GM23338 (cell line): ENCODE data around the gene UNC5B. TPM values are rescaled to one million over a fixed set of nuclear protein-coding genes. Genes with fewer than 3 reads are reported as not detected.

Source experiments
- ATAC-seq: fragments of 200-7000 bp; cut with Tn5 transposase; 3 replicates; pipeline ENCODE4 v1.9.1; 2020
- DNase-seq: peaks from one replicate; pipeline ENCODE4 v3.0.0-alpha.2; 2015; ENCODE audit warnings: low spot score
- H2AFZ ChIP-seq: fragments of 200-600 bp; sonication (generic); 2 replicates; pipeline ENCODE4 v1.8.0; 2016; ENCODE audit warnings: antibody characterized with exemption, mild to moderate bottlenecking, moderate library complexity
- H3F3A ChIP-seq: fragments of 200-600 bp; sonication (generic); replicated peaks from 2 replicates; pipeline ENCODE4 v1.8.0; 2017; ENCODE audit warnings: antibody characterized with exemption, mixed run types, low read depth
- H3K27ac ChIP-seq: fragments of 200-600 bp; sonication (generic); 2 replicates; pipeline ENCODE4 v1.6.1; 2016; ENCODE audit warnings: low read depth
- H3K27me3 ChIP-seq: fragments of 200-600 bp; sonication (generic); 2 replicates; pipeline ENCODE4 v1.8.0; 2016; ENCODE audit warnings: mild to moderate bottlenecking, mixed run types, moderate library complexity; ENCODE audit not compliant: insufficient read depth
- H3K36me3 ChIP-seq: fragments of 200-600 bp; sonication (generic); 2 replicates; pipeline ENCODE4 v1.8.0; 2016; ENCODE audit warnings: mild to moderate bottlenecking; ENCODE audit not compliant: insufficient read depth
- H3K4me1 ChIP-seq: fragments of 200-600 bp; sonication (generic); 2 replicates; pipeline ENCODE4 v1.8.0; 2016; ENCODE audit warnings: mild to moderate bottlenecking, moderate library complexity; ENCODE audit not compliant: insufficient read depth
- H3K4me2 ChIP-seq: fragments of 200-600 bp; sonication (generic); 2 replicates; pipeline ENCODE4 v1.7.1; 2017; ENCODE audit warnings: mixed run types
- H3K4me3 ChIP-seq: fragments of 200-600 bp; sonication (generic); 2 replicates; pipeline ENCODE4 v1.6.1; 2016; ENCODE audit warnings: mixed run types
- H3K79me2 ChIP-seq: fragments of 200-600 bp; sonication (generic); replicated peaks from 2 replicates; pipeline ENCODE4 v1.8.0; 2017; ENCODE audit warnings: mild to moderate bottlenecking; ENCODE audit not compliant: insufficient read depth
- H3K9me2 ChIP-seq: fragments of 200-600 bp; sonication (generic); 2 replicates; pipeline ENCODE4 v1.8.0; 2017; ENCODE audit not compliant: insufficient read depth
- H4K20me1 ChIP-seq: fragments of 200-600 bp; sonication (generic); replicated peaks from 2 replicates; pipeline ENCODE4 v1.8.0; 2017; ENCODE audit warnings: mild to moderate bottlenecking; ENCODE audit not compliant: insufficient read depth
- H3K27ac Mint-ChIP-seq: 2 replicates; pipeline ENCODE4 v1.8.0; 2020; ENCODE audit warnings: inconsistent platforms, mild to moderate bottlenecking, moderate library complexity, mixed read lengths
- H3K27me3 Mint-ChIP-seq: 3 replicates; pipeline ENCODE4 v1.8.0; 2022; ENCODE audit warnings: low read depth, mild to moderate bottlenecking, moderate library complexity, mixed read lengths, inconsistent platforms; ENCODE audit not compliant: insufficient read depth, poor library complexity
- H3K36me3 Mint-ChIP-seq: 3 replicates; pipeline ENCODE4 v1.8.0; 2021; ENCODE audit warnings: low read depth, mild to moderate bottlenecking, inconsistent platforms, moderate library complexity, mixed read lengths
- H3K4me1 Mint-ChIP-seq: 3 replicates; pipeline ENCODE4 v1.8.0; 2020; ENCODE audit warnings: mild to moderate bottlenecking, inconsistent platforms, mixed read lengths
- H3K4me3 Mint-ChIP-seq: 3 replicates; pipeline ENCODE4 v1.8.0; 2021; ENCODE audit warnings: moderate library complexity, mild to moderate bottlenecking, inconsistent platforms, mixed read lengths
- H3K9me3 Mint-ChIP-seq: 3 replicates; pipeline ENCODE4 v1.8.0; 2020; ENCODE audit warnings: moderate library complexity, mild to moderate bottlenecking, inconsistent platforms, mixed read lengths
- CREB1 ChIP-seq: fragments of 250-450 bp; sonication (Bioruptor Pico); IDR thresholded peaks from 2 replicates; pipeline ENCODE4 v1.5.0; 2020; ENCODE audit warnings: low read depth, mild to moderate bottlenecking, moderate library complexity
- EZH2 ChIP-seq: fragments of 200-600 bp; sonication (generic); IDR thresholded peaks from one replicate; pipeline ENCODE4 v1.8.0; 2017; ENCODE audit warnings: antibody characterized with exemption, mild to moderate bottlenecking, low read depth; ENCODE audit not compliant: unreplicated experiment
- EZH2phosphoT487 ChIP-seq: fragments of 200-600 bp; sonication (generic); IDR thresholded peaks from one replicate; pipeline ENCODE4 v1.8.1; 2018; ENCODE audit warnings: antibody characterized with exemption; ENCODE audit not compliant: unreplicated experiment
- NANOG ChIP-seq: IDR thresholded peaks from 2 replicates; pipeline ENCODE4 v1.6.1; 2016; ENCODE audit warnings: antibody characterized with exemption, borderline replicate concordance
- POLR2AphosphoS5 ChIP-seq: IDR thresholded peaks from 2 replicates; pipeline ENCODE4 v1.6.1; 2016; ENCODE audit warnings: antibody characterized with exemption, low read depth
- STAT1 ChIP-seq: IDR thresholded peaks from one replicate; pipeline ENCODE4 v1.6.1; 2016; ENCODE audit warnings: antibody characterized with exemption; ENCODE audit not compliant: unreplicated experiment
- ZNF114 ChIP-seq: fragments of 250-450 bp; sonication (Bioruptor Pico); IDR thresholded peaks from 2 replicates; pipeline ENCODE4 v1.5.0; 2020; ENCODE audit warnings: mild to moderate bottlenecking, moderate library complexity
- ZNF331 ChIP-seq: fragments of 250-450 bp; sonication (Bioruptor Pico); IDR thresholded peaks from 2 replicates; pipeline ENCODE4 v1.5.0; 2020; ENCODE audit warnings: low read depth, mild to moderate bottlenecking, moderate library complexity
- polyA plus RNA-seq: library from polyadenylated mRNA; unstranded; fragments of >200 nt; fragmentation: Nextera tagmentation; extraction: Ambion mirVana; gene quantifications from 2 replicates; pipeline ENCODE4 v1.2.1, GENCODE V29; 2016
- total RNA-seq: library from RNA; depleted of rRNA; stranded (reverse); fragments of >200 nt; shearing (Covaris generic); gene quantifications from 2 replicates; pipeline ENCODE4 v1.2.3, GENCODE V29; 2014
- TF ChIP-seq, protein P1 (sequence below): IDR thresholded peaks from one replicate; pipeline ENCODE4 v1.6.1; 2018; ENCODE audit warnings: antibody characterized with exemption; ENCODE audit not compliant: unreplicated experiment
- TF ChIP-seq, protein P2 (sequence below): IDR thresholded peaks from 2 replicates; pipeline ENCODE4 v1.6.1; 2016; ENCODE audit warnings: antibody characterized with exemption
- TF ChIP-seq, protein P3 (sequence below): fragments of 250-450 bp; sonication (Bioruptor Pico); IDR thresholded peaks from 2 replicates; pipeline ENCODE4 v1.5.0; 2020; ENCODE audit warnings: mild to moderate bottlenecking, moderate library complexity

The UNC5B gene
- total and polyA plus RNA-seq, 2 experiments from 2014 or later = 8.0 to 31.2 TPM

DNA sequence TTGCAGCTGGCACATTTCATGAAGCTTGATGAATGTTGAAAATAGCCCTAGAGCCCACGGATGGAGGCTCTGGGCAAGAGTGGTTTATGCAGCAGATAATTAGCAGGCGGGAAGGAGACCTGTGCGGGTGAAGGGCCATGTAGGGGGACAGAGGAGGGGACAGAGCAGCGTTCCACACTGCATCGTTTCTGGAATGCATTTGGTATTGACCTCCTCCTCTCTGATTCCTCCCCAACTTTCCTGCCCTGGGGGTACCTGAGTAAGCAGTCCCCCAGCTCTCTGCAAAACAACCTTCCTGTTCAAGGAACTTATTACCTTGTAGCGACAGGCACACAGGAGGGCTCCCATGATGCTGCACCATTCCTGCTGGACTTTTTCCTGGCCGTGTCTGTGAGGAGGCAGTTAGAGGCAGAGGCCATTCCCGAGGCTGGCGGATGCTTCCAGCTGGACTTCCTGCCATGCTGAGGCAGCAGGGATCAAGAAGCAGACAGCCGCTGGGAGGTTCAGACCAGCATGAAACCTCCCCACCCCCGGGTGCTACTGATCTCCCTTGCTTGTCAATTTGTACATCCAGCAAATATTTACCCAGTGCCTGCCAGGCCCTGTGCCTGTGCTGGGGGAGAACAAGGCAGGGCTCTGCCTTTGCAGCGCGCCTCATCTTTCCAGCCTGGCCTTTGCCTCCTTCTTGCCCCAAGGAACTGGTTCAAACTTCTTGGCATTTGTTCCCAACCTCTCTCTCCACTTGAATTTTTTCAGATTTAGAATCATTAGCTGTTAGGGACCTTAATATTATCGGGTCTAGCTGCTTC, 135.4 kb downstream of the UNC5B start (continued):
- TF ChIP-seq, protein P1, sequence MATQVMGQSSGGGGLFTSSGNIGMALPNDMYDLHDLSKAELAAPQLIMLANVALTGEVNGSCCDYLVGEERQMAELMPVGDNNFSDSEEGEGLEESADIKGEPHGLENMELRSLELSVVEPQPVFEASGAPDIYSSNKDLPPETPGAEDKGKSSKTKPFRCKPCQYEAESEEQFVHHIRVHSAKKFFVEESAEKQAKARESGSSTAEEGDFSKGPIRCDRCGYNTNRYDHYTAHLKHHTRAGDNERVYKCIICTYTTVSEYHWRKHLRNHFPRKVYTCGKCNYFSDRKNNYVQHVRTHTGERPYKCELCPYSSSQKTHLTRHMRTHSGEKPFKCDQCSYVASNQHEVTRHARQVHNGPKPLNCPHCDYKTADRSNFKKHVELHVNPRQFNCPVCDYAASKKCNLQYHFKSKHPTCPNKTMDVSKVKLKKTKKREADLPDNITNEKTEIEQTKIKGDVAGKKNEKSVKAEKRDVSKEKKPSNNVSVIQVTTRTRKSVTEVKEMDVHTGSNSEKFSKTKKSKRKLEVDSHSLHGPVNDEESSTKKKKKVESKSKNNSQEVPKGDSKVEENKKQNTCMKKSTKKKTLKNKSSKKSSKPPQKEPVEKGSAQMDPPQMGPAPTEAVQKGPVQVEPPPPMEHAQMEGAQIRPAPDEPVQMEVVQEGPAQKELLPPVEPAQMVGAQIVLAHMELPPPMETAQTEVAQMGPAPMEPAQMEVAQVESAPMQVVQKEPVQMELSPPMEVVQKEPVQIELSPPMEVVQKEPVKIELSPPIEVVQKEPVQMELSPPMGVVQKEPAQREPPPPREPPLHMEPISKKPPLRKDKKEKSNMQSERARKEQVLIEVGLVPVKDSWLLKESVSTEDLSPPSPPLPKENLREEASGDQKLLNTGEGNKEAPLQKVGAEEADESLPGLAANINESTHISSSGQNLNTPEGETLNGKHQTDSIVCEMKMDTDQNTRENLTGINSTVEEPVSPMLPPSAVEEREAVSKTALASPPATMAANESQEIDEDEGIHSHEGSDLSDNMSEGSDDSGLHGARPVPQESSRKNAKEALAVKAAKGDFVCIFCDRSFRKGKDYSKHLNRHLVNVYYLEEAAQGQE = no peak
- no peak for TF ChIP-seq POLR2AphosphoS5
- no peak for TF ChIP-seq ZNF331 (CRISPR knock-in tag)
- no peak for TF ChIP-seq CREB1
- no peak for TF ChIP-seq EZH2
- TF ChIP-seq, protein P2, sequence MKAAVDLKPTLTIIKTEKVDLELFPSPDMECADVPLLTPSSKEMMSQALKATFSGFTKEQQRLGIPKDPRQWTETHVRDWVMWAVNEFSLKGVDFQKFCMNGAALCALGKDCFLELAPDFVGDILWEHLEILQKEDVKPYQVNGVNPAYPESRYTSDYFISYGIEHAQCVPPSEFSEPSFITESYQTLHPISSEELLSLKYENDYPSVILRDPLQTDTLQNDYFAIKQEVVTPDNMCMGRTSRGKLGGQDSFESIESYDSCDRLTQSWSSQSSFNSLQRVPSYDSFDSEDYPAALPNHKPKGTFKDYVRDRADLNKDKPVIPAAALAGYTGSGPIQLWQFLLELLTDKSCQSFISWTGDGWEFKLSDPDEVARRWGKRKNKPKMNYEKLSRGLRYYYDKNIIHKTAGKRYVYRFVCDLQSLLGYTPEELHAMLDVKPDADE = no peak

DNA sequence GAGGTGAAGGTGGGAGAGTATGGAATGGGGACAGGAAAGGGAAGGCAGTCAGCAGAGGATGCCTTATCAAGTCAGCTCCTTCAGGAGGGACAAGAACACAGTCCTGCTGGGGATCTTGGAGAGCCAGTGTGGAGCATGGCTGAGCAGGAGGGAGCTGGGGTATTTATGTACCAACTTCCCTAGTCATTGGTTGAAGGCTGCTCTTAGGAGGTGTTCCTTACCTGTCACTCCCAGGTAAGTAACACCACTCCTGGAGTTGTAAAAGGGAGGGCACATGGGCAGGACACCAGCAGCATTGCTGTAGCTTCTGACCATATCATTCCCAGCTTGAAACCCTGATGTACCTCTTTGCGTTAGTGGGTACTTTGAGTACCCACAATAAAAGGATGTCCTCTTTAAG, 136.5 kb downstream of the UNC5B start:
- Histone ChIP-seq H3K36me3 (no peaks in the 10 kb centered on the region), H3K27ac (no peak overlapping the region), H3K4me2 (no peak overlapping the region), H3K27me3 (no peaks in the 10 kb centered on the region), H3K79me2 (no peaks in the 10 kb centered on the region), H3K4me3 (no peak overlapping the region), H4K20me1 (no peaks in the 10 kb centered on the region), H3K4me1 (peaks cover 18% of the 10 kb centered on the region), H3K9me2 (no peaks in the 10 kb centered on the region), H3F3A (peaks cover 5% of the 10 kb centered on the region), H2AFZ (no peak overlapping the region)
- H3K36me3 Mint-ChIP-seq = peaks cover 3% of the 10 kb centered on the region; the same call in 1 of the 3 replicates
- H3K27me3 Mint-ChIP-seq = peaks cover 16% of the 10 kb centered on the region
- peaks cover 34% of the 10 kb centered on the region for H3K4me1 Mint-ChIP-seq
- 0 out of 3 replicates have a peak, but pooled peaks cover 4% of the 10 kb centered on the region for H3K9me3 Mint-ChIP-seq
- no peak for ATAC-seq
- no peak overlapping the region for H3K4me3 Mint-ChIP-seq
- H3K27ac Mint-ChIP-seq = no peak overlapping the region
- DNase-seq = no peak
- TF ChIP-seq EZH2phosphoT487 (no peak), ZNF331 (CRISPR knock-in tag) (no peak), STAT1 (no peak), ZNF114 (CRISPR knock-in tag) (no peak), NANOG (no peak), POLR2AphosphoS5 (no peak)
- TF ChIP-seq, protein P3, sequence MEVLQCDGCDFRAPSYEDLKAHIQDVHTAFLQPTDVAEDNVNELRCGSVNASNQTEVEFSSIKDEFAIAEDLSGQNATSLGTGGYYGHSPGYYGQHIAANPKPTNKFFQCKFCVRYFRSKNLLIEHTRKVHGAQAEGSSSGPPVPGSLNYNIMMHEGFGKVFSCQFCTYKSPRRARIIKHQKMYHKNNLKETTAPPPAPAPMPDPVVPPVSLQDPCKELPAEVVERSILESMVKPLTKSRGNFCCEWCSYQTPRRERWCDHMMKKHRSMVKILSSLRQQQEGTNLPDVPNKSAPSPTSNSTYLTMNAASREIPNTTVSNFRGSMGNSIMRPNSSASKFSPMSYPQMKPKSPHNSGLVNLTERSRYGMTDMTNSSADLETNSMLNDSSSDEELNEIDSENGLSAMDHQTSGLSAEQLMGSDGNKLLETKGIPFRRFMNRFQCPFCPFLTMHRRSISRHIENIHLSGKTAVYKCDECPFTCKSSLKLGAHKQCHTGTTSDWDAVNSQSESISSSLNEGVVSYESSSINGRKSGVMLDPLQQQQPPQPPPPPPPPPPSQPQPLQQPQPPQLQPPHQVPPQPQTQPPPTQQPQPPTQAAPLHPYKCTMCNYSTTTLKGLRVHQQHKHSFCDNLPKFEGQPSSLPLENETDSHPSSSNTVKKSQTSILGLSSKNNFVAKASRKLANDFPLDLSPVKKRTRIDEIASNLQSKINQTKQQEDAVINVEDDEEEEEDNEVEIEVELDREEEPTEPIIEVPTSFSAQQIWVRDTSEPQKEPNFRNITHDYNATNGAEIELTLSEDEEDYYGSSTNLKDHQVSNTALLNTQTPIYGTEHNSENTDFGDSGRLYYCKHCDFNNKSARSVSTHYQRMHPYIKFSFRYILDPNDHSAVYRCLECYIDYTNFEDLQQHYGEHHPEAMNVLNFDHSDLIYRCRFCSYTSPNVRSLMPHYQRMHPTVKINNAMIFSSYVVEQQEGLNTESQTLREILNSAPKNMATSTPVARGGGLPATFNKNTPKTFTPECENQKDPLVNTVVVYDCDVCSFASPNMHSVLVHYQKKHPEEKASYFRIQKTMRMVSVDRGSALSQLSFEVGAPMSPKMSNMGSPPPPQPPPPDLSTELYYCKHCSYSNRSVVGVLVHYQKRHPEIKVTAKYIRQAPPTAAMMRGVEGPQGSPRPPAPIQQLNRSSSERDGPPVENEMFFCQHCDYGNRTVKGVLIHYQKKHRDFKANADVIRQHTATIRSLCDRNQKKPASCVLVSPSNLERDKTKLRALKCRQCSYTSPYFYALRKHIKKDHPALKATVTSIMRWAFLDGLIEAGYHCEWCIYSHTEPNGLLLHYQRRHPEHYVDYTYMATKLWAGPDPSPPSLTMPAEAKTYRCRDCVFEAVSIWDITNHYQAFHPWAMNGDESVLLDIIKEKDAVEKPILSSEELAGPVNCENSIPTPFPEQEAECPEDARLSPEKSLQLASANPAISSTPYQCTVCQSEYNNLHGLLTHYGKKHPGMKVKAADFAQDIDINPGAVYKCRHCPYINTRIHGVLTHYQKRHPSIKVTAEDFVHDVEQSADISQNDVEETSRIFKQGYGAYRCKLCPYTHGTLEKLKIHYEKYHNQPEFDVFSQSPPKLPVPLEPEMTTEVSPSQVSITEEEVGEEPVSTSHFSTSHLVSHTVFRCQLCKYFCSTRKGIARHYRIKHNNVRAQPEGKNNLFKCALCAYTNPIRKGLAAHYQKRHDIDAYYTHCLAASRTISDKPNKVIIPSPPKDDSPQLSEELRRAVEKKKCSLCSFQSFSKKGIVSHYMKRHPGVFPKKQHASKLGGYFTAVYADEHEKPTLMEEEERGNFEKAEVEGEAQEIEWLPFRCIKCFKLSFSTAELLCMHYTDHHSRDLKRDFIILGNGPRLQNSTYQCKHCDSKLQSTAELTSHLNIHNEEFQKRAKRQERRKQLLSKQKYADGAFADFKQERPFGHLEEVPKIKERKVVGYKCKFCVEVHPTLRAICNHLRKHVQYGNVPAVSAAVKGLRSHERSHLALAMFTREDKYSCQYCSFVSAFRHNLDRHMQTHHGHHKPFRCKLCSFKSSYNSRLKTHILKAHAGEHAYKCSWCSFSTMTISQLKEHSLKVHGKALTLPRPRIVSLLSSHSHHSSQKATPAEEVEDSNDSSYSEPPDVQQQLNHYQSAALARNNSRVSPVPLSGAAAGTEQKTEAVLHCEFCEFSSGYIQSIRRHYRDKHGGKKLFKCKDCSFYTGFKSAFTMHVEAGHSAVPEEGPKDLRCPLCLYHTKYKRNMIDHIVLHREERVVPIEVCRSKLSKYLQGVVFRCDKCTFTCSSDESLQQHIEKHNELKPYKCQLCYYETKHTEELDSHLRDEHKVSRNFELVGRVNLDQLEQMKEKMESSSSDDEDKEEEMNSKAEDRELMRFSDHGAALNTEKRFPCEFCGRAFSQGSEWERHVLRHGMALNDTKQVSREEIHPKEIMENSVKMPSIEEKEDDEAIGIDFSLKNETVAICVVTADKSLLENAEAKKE = no peak
- TF ChIP-seq, protein P2 = no peak
